ENCODE data around the gene EGFR.

DNA sequence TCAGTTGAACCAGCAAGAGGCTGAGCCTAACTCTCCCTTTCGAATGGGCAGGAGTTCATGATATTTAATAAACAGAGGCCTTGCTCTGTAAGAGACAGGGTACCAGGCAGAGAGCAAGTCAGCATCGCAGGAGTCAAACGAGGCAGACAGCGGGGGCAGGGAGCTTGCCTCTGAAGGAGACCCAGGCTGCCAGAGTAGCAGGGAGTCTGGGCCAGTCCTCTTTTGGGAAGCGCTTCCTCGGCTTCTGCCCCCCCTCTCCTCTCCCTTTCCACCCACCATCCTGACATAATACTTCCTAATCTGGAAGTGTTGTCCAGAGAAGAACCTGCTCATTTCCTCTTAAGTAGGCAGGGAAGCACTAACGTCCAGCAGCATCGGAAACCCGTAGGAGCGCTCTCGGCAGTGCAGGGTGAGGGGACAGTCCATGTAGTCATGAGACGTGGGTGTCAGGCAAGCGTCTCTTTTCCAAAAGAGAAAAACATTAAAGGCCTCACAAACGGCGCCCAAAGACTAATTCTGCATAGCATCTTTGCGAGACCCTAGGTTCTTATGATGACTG lies 171.1 kb downstream of the EGFR start:
- TF ChIP-seq, protein P1, sequence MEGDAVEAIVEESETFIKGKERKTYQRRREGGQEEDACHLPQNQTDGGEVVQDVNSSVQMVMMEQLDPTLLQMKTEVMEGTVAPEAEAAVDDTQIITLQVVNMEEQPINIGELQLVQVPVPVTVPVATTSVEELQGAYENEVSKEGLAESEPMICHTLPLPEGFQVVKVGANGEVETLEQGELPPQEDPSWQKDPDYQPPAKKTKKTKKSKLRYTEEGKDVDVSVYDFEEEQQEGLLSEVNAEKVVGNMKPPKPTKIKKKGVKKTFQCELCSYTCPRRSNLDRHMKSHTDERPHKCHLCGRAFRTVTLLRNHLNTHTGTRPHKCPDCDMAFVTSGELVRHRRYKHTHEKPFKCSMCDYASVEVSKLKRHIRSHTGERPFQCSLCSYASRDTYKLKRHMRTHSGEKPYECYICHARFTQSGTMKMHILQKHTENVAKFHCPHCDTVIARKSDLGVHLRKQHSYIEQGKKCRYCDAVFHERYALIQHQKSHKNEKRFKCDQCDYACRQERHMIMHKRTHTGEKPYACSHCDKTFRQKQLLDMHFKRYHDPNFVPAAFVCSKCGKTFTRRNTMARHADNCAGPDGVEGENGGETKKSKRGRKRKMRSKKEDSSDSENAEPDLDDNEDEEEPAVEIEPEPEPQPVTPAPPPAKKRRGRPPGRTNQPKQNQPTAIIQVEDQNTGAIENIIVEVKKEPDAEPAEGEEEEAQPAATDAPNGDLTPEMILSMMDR (IDR thresholded peaks at IDR 0.05), result no peak
- TF ChIP-seq POLR2A (IDR thresholded peaks at IDR 0.05), result no peak

Measured in lower leg skin (tissue), 3 donors.